HepG2 (cell line): ENCODE measurements around the gene PHF23. TPM values are rescaled to one million over a fixed set of nuclear protein-coding genes. Genes with fewer than 3 reads are reported as not detected.

Source experiments
- AKAP8 ChIP-seq: sonication (generic); formaldehyde crosslinking; IDR thresholded peaks from 2 replicates; pipeline ENCODE4 v1.5.1; 2020; ENCODE audit warnings: mild to moderate bottlenecking, missing genetic modification reagents
- ARID5B ChIP-seq: IDR thresholded peaks from 2 replicates; pipeline ENCODE4 v1.4.0; 2020; ENCODE audit warnings: mild to moderate bottlenecking, missing genetic modification reagents
- CREB1 ChIP-seq, 2 experiments: fragments of 450-650 bp in 1 of 2; IDR thresholded peaks; 2 replicates each; pipeline ENCODE4 v1.6.1; 2016 to 2017; ENCODE audit warnings: control low read depth in 1 of 2, mild to moderate bottlenecking in 1 of 2, missing compliant biosample characterization in 1 of 2, missing genetic modification characterization in 1 of 2
- ELK4 ChIP-seq: sonication (generic); formaldehyde crosslinking; IDR thresholded peaks from 2 replicates; pipeline ENCODE4 v1.9.0; 2021; ENCODE audit warnings: missing genetic modification reagents, borderline replicate concordance
- HDAC1 ChIP-seq: sonication (generic); formaldehyde crosslinking; IDR thresholded peaks from 2 replicates; pipeline ENCODE4 v1.5.1; 2020; ENCODE audit warnings: mild to moderate bottlenecking, missing genetic modification reagents
- HMG20A ChIP-seq: IDR thresholded peaks from 2 replicates; pipeline ENCODE4 v1.6.1; 2016; ENCODE audit warnings: borderline replicate concordance
- KLF6 ChIP-seq: IDR thresholded peaks from 2 replicates; pipeline ENCODE4 v1.8.0; 2016; ENCODE audit warnings: missing biosample characterization, missing genetic modification reagents
- KLF9 ChIP-seq: IDR thresholded peaks from 2 replicates; pipeline ENCODE4 v1.6.1; 2016; ENCODE audit warnings: low read depth
- NAIF1 ChIP-seq: sonication (generic); formaldehyde crosslinking; IDR thresholded peaks from 2 replicates; pipeline ENCODE4 v1.5.0; 2020; ENCODE audit warnings: mild to moderate bottlenecking, missing genetic modification reagents, borderline replicate concordance
- POLR2AphosphoS5 ChIP-seq: IDR thresholded peaks from 2 replicates; pipeline ENCODE4 v1.6.1; 2012; ENCODE audit warnings: low read depth, low read length
- PPARG ChIP-seq: conservative IDR thresholded peaks from 2 replicates; pipeline ENCODE4 v1.6.1; 2016; ENCODE audit warnings: missing biosample characterization, missing genetic modification reagents
- SIX4 ChIP-seq: sonication (generic); formaldehyde crosslinking; IDR thresholded peaks from 2 replicates; pipeline ENCODE4 v1.4.0; 2020; ENCODE audit warnings: missing genetic modification reagents
- SMAD3 ChIP-seq: sonication (generic); formaldehyde crosslinking; IDR thresholded peaks from 2 replicates; pipeline ENCODE4 v1.4.0; 2020; ENCODE audit warnings: missing genetic modification reagents
- SNRNP70 ChIP-seq: fragments of 200-400 bp; formaldehyde crosslinking; IDR thresholded peaks from 2 replicates; pipeline ENCODE4 v1.6.1; 2017; ENCODE audit warnings: mild to moderate bottlenecking, low read depth, low read length, moderate library complexity
- SP140L ChIP-seq: sonication (generic); formaldehyde crosslinking; IDR thresholded peaks from 2 replicates; pipeline ENCODE4 v1.4.0; 2020; ENCODE audit warnings: missing genetic modification reagents, borderline replicate concordance
- TGIF2 ChIP-seq: IDR thresholded peaks from 2 replicates; pipeline ENCODE4 v1.6.1; 2016; ENCODE audit warnings: control low read depth, missing compliant biosample characterization
- TMF1 ChIP-seq: sonication (generic); formaldehyde crosslinking; IDR thresholded peaks from 2 replicates; pipeline ENCODE4 v1.8.1; 2022; ENCODE audit warnings: low read depth, missing genetic modification reagents
- TOE1 ChIP-seq: sonication (generic); formaldehyde crosslinking; IDR thresholded peaks from 2 replicates; pipeline ENCODE4 v1.4.0; 2020; ENCODE audit warnings: mild to moderate bottlenecking, missing genetic modification reagents
- UBTF ChIP-seq: sonication (generic); formaldehyde crosslinking; IDR thresholded peaks from 2 replicates; pipeline ENCODE4 v1.4.0; 2020; ENCODE audit warnings: mild to moderate bottlenecking, missing genetic modification reagents
- ZNF101 ChIP-seq: sonication (generic); formaldehyde crosslinking; IDR thresholded peaks from 2 replicates; pipeline ENCODE4 v1.4.0; 2020; ENCODE audit warnings: mild to moderate bottlenecking, low read depth, missing genetic modification reagents, borderline replicate concordance
- ZNF207 ChIP-seq: fragments of 450-650 bp; IDR thresholded peaks from 2 replicates; pipeline ENCODE4 v1.6.1; 2016; ENCODE audit warnings: antibody characterized with exemption, borderline replicate concordance
- ZNF484 ChIP-seq: sonication (generic); formaldehyde crosslinking; IDR thresholded peaks from 2 replicates; pipeline ENCODE4 v1.5.1; 2020; ENCODE audit warnings: mild to moderate bottlenecking, low read depth, missing genetic modification reagents, borderline replicate concordance
- ZNF558 ChIP-seq: sonication (generic); formaldehyde crosslinking; IDR thresholded peaks from 2 replicates; pipeline ENCODE4 v1.9.0; 2022; ENCODE audit warnings: mild to moderate bottlenecking, missing genetic modification reagents, borderline replicate concordance
- ZNF629 ChIP-seq: sonication (generic); formaldehyde crosslinking; conservative IDR thresholded peaks from 2 replicates; pipeline ENCODE4 v1.5.0; 2020; ENCODE audit warnings: missing genetic modification reagents
- ZNF761 ChIP-seq: sonication (generic); formaldehyde crosslinking; conservative IDR thresholded peaks from 2 replicates; pipeline ENCODE4 v1.4.0; 2020; ENCODE audit warnings: mild to moderate bottlenecking, missing genetic modification reagents
- polyA plus RNA-seq, 8 experiments: library from polyadenylated mRNA; depleted of rRNA in 3 of 8; stranded (reverse) in 7 of 8; unstranded in 1 of 8; fragments of >200 nt; fragmentation: Illumina TruSeq in 4 of 8; extraction: Trizol in 4 of 8; gene quantifications; 2 replicates each; pipeline versions ENCODE4 v1.2.1 to v1.2.3, GENCODE V29; 2011 to 2016; ENCODE audit warnings: low read depth in 4 of 8, missing spikeins in 1 of 8, mixed read lengths in 1 of 8; ENCODE audit not compliant: insufficient read depth in 1 of 8
- total RNA-seq, 5 experiments: library from RNA; depleted of rRNA; stranded (reverse); fragments of >200 nt; fragmentation: Illumina TruSeq; extraction: Trizol; gene quantifications; 2 replicates each; pipeline ENCODE4 v1.2.3, GENCODE V29; 2016; ENCODE audit warnings: low read depth in 1 of 5

PHF23 gene
- total and polyA plus RNA-seq, 2 of the 13 experiments (the other 11 are each of a cell fraction or from before 2014, with no cell fraction given), result 27.6 to 33.2 TPM

- TF ChIP-seq UBTF (peak; percentile 80), NAIF1 (CRISPR knock-in tag) (peak; percentile 90), POLR2AphosphoS5 (no peak), ARID5B (CRISPR knock-in tag) (peak; percentile 60; the same call in 1 of the 2 replicates), ZNF558 (CRISPR knock-in tag) (no peak; the same call in 1 of the 2 replicates), TOE1 (CRISPR knock-in tag) (0 out of 2 replicates have a peak, but pooled peaks have one; percentile 15), HDAC1 (CRISPR knock-in tag) (peak; percentile 64; the same call in 1 of the 2 replicates), TGIF2 (CRISPR knock-in tag) (peak; percentile 77; the same call in 1 of the 2 replicates), CREB1 (IDR thresholded peaks at IDR 0.05) (no peak), CREB1 (CRISPR knock-in tag; IDR thresholded peaks at IDR 0.05) (no peak), SIX4 (CRISPR knock-in tag) (no peak), ZNF101 (CRISPR knock-in tag) (no peak), TMF1 (CRISPR knock-in tag) (peak; percentile 87; the same call in 1 of the 2 replicates), ZNF484 (no peak), ELK4 (no peak), PPARG (peak; percentile 64; the same call in 1 of the 2 replicates), ZNF761 (peak; percentile 64; the same call in 1 of the 2 replicates), HMG20A (CRISPR knock-in tag) (no peak), AKAP8 (CRISPR knock-in tag) (no peak), SNRNP70 (no peak), ZNF629 (CRISPR knock-in tag) (no peak), ZNF207 (no peak), SP140L (CRISPR knock-in tag) (no peak), KLF6 (no peak), SMAD3 (peak; percentile 87), KLF9 (no peak)
Observed at GRCh38 chr17:7280519-7281073, 41.3 kb upstream of the PHF23 start (continued).
